ENCODE measurements around the gene CDC37. TPM values are rescaled to one million over a fixed set of nuclear protein-coding genes. Genes with fewer than 3 reads are reported as not detected.
A peak's percentile ranks its signal among the peaks of the same experiment; 100 is the strongest.

CDC37 gene
- total RNA-seq, 1 donor from 2014 or later = 173 TPM

GRCh38 chr19:10442698-10443097 is 39.4 kb upstream of the CDC37 start:
- DNase-seq (no peak), ATAC-seq (ENCODE audit: low read depth) (no peak)
- H3K4me3 Mint-ChIP-seq = no peak overlapping the region
- no peaks in the 10 kb centered on the region for H3K9me3 Mint-ChIP-seq
- H3K4me1 Mint-ChIP-seq = peaks cover 5% of the 10 kb centered on the region
- intact Hi-C loops (cut with micrococcal nuclease) = no loop called here
- no peak for TF ChIP-seq CTCF (IDR thresholded peaks at IDR 0.05)
- no peaks in the 10 kb centered on the region for H3K27me3 Mint-ChIP-seq
- H3K36me3 Mint-ChIP-seq (ENCODE audit: low read depth) = no peaks in the 10 kb centered on the region
- POLR2A ChIA-PET = no interaction called here
- no peak overlapping the region for H3K27ac Mint-ChIP-seq
- CTCF ChIA-PET = no interaction called here

GRCh38 chr19:10439588-10439987 is 36.2 kb upstream of the CDC37 start:
- Mint-ChIP-seq H3K4me1 (peaks cover 6% of the 10 kb centered on the region), H3K36me3 (ENCODE audit: low read depth) (no peaks in the 10 kb centered on the region), H3K27me3 (no peaks in the 10 kb centered on the region), H3K4me3 (no peak overlapping the region), H3K27ac (no peak overlapping the region), H3K9me3 (no peaks in the 10 kb centered on the region)
- ChIA-PET POLR2A (no interaction called here), CTCF (interaction anchor here (0.7 to 1.3 kb wide), 2 partner anchors 48 to 1057 kb away, joined by 3 read pairs; no protein-coding TSS in a partner anchor)
- no peak for TF ChIP-seq CTCF (IDR thresholded peaks at IDR 0.05)
- ATAC-seq (ENCODE audit: low read depth) = no peak
- intact Hi-C loops (cut with micrococcal nuclease) = no loop called here
- DNase-seq = no peak

GRCh38 chr19:10433131-10433536 is 29.8 kb upstream of the CDC37 start:
- POLR2A ChIA-PET = interaction anchor here (24.1 kb wide), 1 partner anchor 20 kb away, joined by 541 read pairs; the partner anchor contains the start of genes CDC37 and PDE4A
- no peak for TF ChIP-seq CTCF (IDR thresholded peaks at IDR 0.05)
- Mint-ChIP-seq H3K27ac (peak overlapping the region; percentile 41), H3K27me3 (peaks cover 5% of the 10 kb centered on the region), H3K4me3 (peak overlapping the region; percentile 44), H3K36me3 (ENCODE audit: low read depth) (peaks cover under 1% of the 10 kb centered on the region), H3K4me1 (peaks cover 51% of the 10 kb centered on the region), H3K9me3 (no peaks in the 10 kb centered on the region)
- ATAC-seq (ENCODE audit: low read depth) (no peak), DNase-seq (no peak)
- intact Hi-C loops (cut with micrococcal nuclease) = loop anchor here (2.0 kb wide), 1 partner anchor 14 kb away; no protein-coding TSS in a partner anchor
- CTCF ChIA-PET = interaction anchor here (1.4 to 2.2 kb wide), 2 partner anchors 29 to 30 kb away, joined by 6 to 7 read pairs; partner anchors contain the start of gene CDC37

- H3K4me1 Mint-ChIP-seq = peaks cover 55% of the 10 kb centered on the region
- no peak for TF ChIP-seq CTCF (IDR thresholded peaks at IDR 0.05)
- ATAC-seq (ENCODE audit: low read depth) = no peak
- H3K4me3 Mint-ChIP-seq = peak overlapping the region; percentile 44
- CTCF ChIA-PET = interaction anchor here (2.2 kb wide), 1 partner anchor 29 kb away, joined by 7 read pairs; the partner anchor contains the start of gene CDC37
- no peaks in the 10 kb centered on the region for H3K9me3 Mint-ChIP-seq
- no peak for DNase-seq
- no peak overlapping the region for H3K27ac Mint-ChIP-seq
- peaks cover 6% of the 10 kb centered on the region for H3K27me3 Mint-ChIP-seq
- H3K36me3 Mint-ChIP-seq (ENCODE audit: low read depth) = peaks cover 2% of the 10 kb centered on the region
- POLR2A ChIA-PET = interaction anchor here (1.0 to 24.1 kb wide), 2 partner anchors 19 to 336 kb away, joined by 3 to 541 read pairs; partner anchors contain the start of genes CDC37 and PDE4A
- intact Hi-C loops (cut with micrococcal nuclease) = loop anchor here (1.0 to 2.0 kb wide), 2 partner anchors 14 to 29 kb away; partner anchors contain the start of gene CDC37
Measured at GRCh38 chr19:10432736-10433130, 29.4 kb upstream of the CDC37 start.

- intact Hi-C loops (cut with micrococcal nuclease) = loop anchor here (1.0 to 2.0 kb wide), 2 partner anchors 13 to 29 kb away; partner anchors contain the start of gene CDC37
- Mint-ChIP-seq H3K4me3 (peak overlapping the region; percentile 88), H3K9me3 (no peaks in the 10 kb centered on the region), H3K36me3 (ENCODE audit: low read depth) (peaks cover 2% of the 10 kb centered on the region), H3K27me3 (peaks cover 6% of the 10 kb centered on the region), H3K4me1 (peaks cover 61% of the 10 kb centered on the region), H3K27ac (peak overlapping the region; percentile 74)
- no peak for TF ChIP-seq CTCF (IDR thresholded peaks at IDR 0.05)
- ATAC-seq (ENCODE audit: low read depth) (peak; percentile 51), DNase-seq (peak; percentile 73)
- ChIA-PET CTCF (interaction anchor here (1.6 to 2.2 kb wide), 2 partner anchors 14 to 29 kb away, joined by 4 to 7 read pairs; partner anchors contain the start of gene CDC37), POLR2A (interaction anchor here (0.5 to 24.1 kb wide), 8 partner anchors 19 to 336 kb away, joined by 3 to 541 read pairs (median 4); partner anchors contain the start of genes ATG4D, CDC37, ICAM1 and PDE4A)
Measured at GRCh38 chr19:10431943-10432735, 28.8 kb upstream of the CDC37 start.
